Measurements from ENCODE around the gene IDS.
"Not testable (repeated sequence)": the region's sequence is repeated elsewhere in the genome, so short reads cannot be mapped to it uniquely, and the experiment has no call there.

The IDS gene

GRCh38 chrX:149528381-149528780 is 23.3 kb upstream of the IDS start:
- DNase-seq (ENCODE audit: low read depth in 2 of 2), result no peak

GRCh38 chrX:149527705-149528104 is 22.6 kb upstream of the IDS start:
- DNase-seq (ENCODE audit: low read depth in 2 of 2), result no peak

- not testable (repeated sequence) for DNase-seq (ENCODE audit: low read depth in 2 of 2)
Observed at GRCh38 chrX:149526318-149527033, 21.4 kb upstream of the IDS start.

DNA sequence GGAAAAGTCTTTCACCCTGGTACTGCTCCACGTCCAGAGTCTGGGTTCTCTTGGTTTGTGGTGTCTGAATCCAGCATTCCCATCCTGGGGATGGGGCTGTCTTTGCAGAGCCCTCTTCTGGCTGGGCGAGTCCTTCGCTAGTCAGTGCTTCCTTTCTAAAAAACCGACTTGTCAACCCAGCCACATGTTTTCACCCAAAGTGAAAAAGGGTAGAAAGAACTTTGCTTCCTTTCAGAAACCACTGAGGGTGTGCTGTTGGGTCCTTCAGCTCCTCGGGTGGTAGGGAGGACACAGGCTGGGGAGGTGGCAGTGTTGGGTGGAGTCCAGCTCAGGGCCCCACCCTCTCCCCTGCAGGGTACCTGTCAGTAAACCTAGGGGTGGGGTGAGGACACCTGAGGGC is 20.8 kb upstream of the IDS start:
- not testable (repeated sequence) for DNase-seq (ENCODE audit: low read depth in 2 of 2)

DNA sequence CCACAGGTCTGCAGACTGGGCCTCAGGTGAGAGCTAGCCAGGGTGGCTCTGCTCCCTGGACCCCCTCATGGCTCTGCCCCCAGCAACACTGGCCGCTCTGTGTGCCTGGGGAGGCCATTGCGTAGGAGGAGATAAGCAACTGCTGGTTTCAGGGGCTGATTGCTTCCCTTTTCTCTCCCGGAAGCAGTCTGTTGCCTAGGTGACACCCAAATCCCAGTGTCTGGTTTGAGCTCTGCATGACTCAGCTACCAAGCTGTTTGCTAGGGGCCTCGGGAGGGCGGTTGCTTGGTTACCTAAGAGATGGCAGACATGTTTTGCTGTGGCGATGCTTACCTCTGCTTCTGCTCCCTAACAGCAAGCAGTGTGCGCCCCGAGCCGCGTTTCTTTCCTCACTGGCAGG is 20.3 kb upstream of the IDS start:
- not testable (repeated sequence) for DNase-seq (ENCODE audit: low read depth in 2 of 2)

DNA sequence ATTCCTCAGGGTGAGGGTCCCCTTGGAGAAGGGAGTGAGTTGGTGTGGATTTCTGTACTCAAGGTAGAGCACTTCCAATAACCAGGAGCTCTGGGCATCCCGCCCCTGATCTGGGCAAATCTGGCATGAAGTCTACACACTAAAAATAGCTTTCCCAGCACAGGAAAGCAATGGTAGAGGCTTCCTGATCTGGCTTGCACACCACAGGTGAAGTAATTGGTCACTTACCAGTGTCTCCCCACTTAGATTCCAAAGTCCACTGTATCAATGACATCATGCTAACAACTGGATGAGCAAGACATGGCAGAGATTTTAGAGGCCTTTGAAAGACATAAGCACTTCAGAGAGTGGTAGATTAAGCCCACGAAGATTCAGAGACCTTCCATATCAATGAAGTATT is 17.8 kb upstream of the IDS start:
- DNase-seq (ENCODE audit: low read depth in 2 of 2), result no peak

DNA sequence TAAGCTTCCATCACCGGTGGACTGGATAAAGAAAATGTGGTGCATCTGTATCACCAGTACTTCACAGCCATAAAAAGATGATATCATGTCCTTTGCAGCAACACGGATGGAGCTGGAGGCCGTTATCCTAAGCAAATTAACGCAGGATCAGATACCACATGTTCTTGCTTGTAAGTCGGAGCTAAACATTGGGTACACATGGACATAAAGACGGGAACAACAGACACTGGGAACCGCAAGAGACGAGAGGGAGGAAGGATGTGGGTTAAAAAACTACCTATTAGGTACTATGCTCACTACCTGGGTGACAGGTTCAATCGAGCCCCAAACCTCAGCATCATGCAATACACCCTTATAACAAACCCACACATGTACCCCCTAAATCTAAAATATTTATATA is 16.3 kb upstream of the IDS start:
- DNase-seq (ENCODE audit: low read depth in 2 of 2), result no peak

GRCh38 chrX:149520636-149521277 is 15.7 kb upstream of the IDS start:
- not testable (repeated sequence) for DNase-seq (ENCODE audit: low read depth in 2 of 2)

- DNase-seq (ENCODE audit: low read depth in 2 of 2), result no peak
Observed at GRCh38 chrX:149518236-149518635, 13.1 kb upstream of the IDS start.

DNA sequence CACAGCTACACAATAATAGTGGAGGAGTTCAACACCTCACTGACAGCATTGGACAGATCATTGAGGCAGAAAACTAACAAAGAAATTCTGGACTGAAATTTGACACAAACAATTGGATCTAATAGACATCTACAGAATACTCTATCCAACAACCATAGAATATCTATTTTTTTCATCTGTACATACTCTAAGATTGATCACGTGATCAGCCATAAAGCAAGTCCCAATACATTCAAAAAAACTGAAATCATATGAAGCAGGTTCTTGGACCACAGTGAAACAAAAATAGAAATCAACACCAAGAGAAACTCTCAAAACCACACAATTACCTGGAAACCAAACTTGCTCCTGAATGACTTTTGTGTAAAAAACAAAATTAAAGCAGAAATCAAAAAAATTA is 12.2 kb upstream of the IDS start:
- no peak for DNase-seq (ENCODE audit: low read depth in 2 of 2)

- DNase-seq (ENCODE audit: low read depth in 2 of 2), result no peak
Observed at GRCh38 chrX:149516604-149517003, 11.5 kb upstream of the IDS start.

DNA sequence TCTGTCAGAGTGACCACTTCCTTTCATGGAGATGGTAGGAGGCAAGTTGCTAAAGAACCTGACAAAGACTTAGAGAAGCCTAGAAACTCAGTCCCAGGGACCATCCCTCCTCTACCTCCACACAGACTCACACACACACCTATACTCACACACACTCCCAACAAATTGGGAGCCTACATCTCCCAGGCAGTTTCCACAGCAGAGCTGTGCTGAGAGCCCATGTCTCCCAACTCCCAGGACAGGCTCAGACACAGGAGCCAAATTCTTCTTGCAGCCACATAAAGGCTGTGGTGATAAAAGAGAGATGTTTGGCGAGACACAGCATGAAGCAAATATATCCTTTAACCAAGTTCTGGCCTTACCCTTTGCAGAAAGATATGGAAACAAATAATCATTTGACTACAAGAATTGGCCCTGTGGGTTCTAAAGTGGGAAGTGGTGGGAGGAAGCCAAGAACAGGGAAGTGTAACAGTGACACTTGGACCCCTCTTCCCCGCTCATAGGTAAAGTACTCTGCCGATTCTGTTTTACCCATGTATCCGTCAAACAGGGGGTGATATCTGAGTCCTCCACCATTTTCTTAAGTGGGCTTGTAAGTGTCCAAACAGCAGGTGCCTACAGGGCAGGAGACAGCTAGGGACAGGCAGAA is 11.0 kb upstream of the IDS start:
- DNase-seq (ENCODE audit: low read depth in 2 of 2), result no peak

DNA sequence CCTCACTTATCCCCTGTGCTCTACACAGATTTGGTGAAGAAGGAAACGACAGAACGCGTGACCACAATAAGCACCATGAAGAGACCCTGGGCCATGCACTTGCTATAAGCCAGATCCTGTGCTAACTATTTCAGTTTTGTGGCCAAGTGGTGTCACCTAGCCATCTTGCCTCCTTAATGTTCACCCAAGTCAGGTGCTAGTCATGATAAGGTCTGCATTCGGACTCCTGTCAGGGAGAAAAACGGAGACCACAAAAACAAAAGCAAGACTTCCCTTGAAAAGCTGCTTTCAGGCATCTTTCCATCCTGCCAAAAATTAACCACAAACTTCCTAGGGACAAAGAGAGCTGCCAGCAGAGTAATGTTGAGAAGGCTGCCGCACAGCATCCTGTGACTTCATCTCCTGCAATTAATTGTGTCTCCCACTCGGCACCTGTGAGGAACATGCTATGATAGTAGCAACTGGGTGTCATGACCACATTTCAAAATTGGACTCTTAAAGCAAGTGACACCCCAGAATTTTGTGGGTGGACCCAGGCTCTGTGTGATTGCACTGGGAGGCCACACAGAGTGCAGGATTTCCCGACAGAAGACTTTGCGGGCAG is 8.8 kb upstream of the IDS start:
- no peak for DNase-seq (ENCODE audit: low read depth in 2 of 2)

DNA sequence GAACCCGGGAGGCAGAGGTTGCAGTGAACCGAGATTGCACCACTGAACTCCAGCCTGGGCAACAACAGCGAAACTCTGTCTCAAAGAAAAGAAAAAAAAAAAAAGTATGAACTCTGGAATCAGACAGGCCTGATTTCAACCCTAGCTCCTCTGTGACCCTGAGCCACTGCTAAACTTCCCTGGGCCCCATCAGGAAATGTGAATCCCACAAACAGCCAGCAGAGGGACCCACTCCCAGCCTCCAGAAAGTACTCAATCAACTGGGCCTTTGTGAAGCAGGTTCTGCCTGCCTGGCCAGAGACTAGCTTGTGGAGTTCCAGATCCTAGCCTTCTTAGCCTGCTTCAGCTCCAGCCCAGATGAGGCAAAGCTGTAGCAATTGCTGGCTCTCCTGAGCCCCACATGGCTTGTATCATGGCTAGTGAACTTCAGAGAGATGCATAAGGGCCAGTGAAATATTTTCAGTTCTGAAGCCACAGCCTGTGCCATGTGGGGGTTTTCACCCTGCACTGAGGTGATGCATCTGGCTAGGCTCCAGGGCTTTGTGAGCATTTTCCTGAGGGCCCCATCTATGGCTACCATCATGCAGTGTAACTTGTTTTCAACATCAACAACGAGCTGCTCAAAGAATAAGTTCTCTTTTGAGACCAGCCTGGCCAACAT is 7.2 kb upstream of the IDS start:
- DNase-seq (ENCODE audit: low read depth in 2 of 2), result peak; percentile 10 to 14

DNA sequence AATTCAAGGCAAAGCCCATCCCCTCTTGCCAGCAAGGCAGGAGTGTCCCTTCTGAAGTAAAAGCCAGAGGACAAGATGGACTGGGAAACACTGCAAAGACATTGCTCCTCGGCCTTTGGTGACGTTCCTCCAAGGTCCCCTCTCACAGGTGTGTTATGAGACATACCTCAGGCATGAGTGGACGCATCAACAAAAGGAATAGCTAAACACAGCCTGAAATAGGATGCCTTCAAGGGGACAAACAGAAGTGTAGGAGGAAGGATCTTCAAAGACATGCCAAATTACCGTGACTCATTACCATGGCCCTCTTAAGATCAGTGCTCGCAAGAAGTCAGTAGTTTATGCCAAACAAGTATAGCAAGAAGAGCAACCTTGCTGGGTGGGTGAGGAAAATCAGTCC is 6.0 kb upstream of the IDS start:
- DNase-seq (ENCODE audit: low read depth in 2 of 2), result no peak

- no peak for DNase-seq (ENCODE audit: low read depth in 2 of 2)
Observed at GRCh38 chrX:149510386-149510785, 5.3 kb upstream of the IDS start.

- no peak for DNase-seq (ENCODE audit: low read depth in 2 of 2)
Observed at GRCh38 chrX:149508467-149508866, 3.4 kb upstream of the IDS start.

GRCh38 chrX:149506349-149506748 is 1.2 kb upstream of the IDS start:
- no peak for DNase-seq (ENCODE audit: low read depth in 2 of 2)

DNA sequence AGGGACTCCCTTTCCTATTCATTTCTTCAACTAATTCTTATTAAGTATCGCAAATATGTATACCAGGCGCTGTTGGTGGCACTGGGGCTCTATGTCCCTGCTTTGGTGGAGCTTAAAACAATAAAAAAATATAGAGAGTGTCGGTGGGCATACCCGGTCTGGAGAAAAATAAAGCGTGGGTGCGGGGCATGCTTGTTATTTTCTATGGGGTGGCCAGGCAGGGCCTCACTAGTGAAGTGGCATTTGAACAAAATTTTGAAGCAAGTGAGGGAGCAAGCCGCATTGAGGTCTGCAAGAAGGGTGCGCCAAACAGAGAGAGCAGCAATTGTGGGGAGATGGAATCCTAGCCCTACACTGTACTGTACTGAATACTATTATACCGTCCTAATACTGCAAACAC is 565 bp upstream of the IDS start:
- no peak for DNase-seq (ENCODE audit: low read depth in 2 of 2)

- DNase-seq (ENCODE audit: low read depth in 2 of 2), result peak in 1 of 2 donors; percentile 14
Observed at GRCh38 chrX:149504226-149504914, 736 bp downstream of the IDS start.

GRCh38 chrX:149503446-149503845 is 1.7 kb downstream of the IDS start:
- not testable (repeated sequence) for DNase-seq (ENCODE audit: low read depth in 2 of 2)

GRCh38 chrX:149502923-149503322 is 2.2 kb downstream of the IDS start:
- DNase-seq (ENCODE audit: low read depth in 2 of 2), result not testable (repeated sequence)
